GM21825 (cell line): Measurements from ENCODE around the gene BORCS5.

ENCODE experiments used
- ATAC-seq: cut with Tn5 transposase; IDR thresholded peaks from one replicate; pipeline ENCODE4 v1.9.1; 2021; ENCODE audit warnings: mild to moderate bottlenecking, moderate library complexity; ENCODE audit not compliant: unreplicated experiment

BORCS5 gene

DNA sequence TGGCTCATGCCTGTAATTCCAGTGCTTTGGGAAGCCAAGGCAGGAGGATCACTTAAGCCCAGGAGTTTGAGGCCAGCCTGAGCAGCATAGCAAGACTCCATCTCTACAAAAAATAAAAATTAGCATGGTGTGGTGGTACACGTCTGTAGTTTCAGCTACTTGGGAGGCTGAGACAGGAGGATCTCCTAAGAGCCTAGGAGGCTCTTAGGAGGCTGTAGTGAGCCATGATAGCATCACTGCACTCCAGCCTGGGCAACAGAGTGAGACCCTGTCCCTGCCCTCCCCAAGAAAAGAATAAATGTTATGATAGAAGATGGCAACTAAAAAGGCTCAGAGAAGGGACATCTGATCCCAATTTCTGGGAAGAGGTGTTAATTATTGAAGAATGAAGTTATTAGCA lies 3.6 kb upstream of the BORCS5 start:
- ATAC-seq = no peak

DNA sequence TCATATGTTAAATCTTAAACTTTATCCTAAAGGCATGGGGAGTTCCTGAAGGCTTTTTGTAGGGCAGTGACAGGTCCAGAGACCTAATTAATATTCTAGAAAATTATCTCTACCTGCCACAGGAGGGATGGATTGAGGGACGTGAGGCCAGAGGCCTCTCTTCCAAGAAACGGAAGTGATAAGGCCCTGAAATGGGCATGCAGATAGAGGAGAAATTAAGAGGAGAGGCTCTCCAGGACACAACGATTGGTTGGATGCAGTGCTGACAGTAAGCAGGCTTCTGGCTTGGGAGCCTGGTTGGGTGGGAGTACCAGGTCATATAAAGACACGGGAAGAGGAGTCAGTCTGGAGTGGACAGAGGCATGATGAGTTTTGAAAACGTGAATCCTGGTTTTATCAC lies 3.1 kb upstream of the BORCS5 start:
- ATAC-seq = no peak

DNA sequence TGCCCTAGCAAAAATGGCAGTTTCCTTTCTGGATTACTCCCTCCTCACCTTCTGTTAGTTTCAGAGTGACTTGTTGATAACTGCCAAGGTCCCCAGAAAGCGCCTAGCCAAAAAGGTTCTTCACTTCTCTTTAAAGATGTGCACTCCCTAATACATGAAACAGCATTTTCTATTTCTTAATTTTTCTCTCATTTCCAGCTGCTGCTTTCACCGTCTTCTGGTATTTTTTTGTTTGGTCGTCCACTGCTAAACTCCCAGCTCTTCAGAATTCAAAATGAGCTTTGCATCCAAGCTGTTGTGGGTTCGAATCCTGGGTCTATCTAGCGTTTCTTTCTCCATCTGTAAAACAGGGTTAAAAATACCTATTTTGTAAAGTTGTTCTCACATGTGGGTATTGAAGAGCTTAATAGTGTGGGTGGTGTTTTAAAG lies 397 bp upstream of the BORCS5 start:
- no peak for ATAC-seq

DNA sequence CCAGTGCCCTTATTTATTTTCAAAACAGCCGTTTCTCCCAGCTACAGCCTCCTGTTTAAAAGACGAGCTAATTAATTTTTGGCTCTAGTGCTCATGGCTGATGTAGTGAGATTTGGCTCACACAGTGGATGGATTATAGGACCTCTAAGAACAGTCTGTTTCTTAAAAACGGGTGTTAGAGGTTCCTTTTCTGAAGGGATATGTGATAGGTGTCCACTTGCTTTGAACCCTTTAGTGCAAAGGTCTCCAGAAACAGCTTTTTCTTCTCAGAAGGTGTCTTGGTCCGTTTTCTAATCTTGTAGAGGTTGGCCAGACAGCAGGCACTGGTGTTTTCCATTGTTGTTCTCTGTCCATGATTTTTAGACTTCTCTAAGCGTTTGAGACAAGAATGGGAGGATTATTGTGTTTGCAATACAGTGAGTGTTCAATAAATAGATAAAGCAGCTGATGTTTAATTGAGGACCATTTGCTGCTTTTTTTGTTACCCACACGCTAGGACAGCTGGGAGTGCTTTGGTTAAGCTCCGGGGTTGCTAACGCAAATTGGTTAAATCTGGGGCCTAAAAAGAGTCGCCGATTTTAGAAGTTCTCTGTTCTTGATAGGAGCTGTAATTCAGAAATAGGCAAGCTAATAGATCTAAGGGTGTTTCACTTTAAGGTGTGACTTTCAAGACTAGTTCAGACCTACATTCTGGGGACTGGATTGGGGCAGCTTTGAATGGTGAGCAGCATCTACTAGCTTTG lies 1.0 kb downstream of the BORCS5 start:
- no peak for ATAC-seq

DNA sequence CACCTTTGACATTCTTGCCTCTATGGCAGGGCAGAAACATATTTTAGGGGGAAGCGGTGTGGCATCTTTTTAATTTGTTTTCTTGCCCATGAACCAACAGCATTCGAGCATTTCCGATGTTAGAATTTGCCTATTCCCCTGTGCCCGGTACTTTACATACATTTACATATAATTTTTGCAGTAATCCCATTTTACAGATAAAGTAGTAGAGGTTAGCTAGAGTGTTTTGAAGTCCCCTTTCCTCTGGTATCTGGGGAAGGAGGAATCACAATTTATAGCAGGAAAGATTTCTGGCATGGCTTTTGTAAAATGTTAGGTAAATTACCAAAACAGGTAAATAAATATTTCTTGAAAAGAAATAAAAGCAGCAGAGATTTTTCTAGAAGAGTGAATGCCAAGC lies 1.6 kb downstream of the BORCS5 start:
- no peak for ATAC-seq

- ATAC-seq = no peak
Observed at GRCh38 chr12:12364787-12365445, 8.0 kb downstream of the BORCS5 start.

DNA sequence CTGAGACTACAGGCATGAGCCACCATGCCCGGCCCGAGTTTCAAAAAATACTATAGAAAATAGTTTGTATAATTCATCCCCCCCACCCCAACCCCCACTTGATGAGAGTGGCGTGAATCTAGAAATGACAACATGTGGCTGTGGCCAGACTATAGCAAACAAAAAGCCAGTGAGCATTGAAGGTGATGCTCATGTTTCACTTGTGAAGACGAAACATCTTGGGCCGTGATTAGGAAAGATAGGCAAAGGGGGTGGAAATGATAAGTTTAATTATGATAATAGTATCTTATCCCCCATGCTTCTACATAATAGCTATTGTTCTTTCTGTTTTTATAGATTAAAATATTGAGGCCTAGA lies 8.5 kb downstream of the BORCS5 start:
- no peak for ATAC-seq

- ATAC-seq = no peak
Observed at GRCh38 chr12:12365931-12366431, 9.1 kb downstream of the BORCS5 start.

DNA sequence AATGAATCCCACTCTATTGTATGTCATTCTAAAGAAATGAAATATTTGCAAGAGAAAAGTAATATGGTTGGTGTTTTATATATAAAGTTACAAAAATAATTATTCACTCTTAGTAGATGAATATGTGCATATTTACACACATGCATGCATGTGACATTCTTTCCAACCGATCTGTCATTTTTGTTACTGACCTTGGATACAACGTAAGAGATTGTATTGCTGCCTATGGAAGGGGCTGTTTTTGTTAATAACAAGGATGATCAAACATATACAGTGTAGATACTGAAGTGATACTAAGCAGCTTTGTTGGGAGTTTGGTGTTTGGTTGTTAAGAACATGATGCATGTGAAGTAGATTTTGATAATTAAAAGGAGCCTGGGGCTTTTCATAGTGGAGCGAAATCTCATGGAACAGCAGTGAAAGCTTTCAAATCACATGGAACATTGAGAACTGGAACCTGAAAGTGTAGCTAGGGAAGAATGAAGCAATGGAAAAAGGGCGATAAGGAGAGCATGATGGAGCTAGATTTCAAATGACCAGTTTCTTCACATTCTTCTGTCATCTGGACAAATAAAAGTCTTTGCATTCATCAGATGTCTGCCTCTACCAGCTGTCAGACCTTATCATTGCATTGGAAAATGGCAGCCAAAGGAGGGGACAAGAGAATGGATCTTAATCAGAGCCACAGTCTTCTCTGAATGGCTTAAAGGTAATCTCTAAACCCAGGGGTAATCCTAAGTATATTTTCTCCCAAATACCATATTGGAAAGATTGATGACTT lies 10.0 kb downstream of the BORCS5 start:
- ATAC-seq = no peak

DNA sequence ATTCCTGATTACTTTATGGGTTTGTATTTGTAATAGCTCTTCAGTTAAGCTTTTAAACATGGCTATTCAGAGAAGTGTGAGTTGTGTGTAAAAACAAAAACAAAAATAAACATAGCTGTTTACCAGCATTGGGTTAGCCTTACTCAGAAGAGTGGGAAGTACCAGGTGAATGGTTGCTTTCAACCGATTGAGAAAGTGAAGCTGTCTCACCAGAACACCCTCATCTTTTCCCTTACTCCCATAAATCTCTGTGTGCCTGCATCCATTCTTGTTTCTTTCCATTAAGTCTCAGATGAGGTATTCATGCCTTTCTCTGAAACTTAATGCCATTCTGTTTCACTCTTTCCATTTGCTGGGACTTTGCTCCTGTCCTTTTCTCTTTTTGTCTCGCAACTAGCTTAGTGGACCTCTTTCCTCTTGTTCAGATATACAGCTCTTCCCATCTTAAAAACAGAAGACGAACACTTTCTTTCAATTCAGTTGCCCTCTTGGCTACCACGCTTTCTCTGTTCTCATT lies 10.7 kb downstream of the BORCS5 start:
- no peak for ATAC-seq

- ATAC-seq = no peak
Observed at GRCh38 chr12:12372946-12373722, 16.3 kb downstream of the BORCS5 start.

DNA sequence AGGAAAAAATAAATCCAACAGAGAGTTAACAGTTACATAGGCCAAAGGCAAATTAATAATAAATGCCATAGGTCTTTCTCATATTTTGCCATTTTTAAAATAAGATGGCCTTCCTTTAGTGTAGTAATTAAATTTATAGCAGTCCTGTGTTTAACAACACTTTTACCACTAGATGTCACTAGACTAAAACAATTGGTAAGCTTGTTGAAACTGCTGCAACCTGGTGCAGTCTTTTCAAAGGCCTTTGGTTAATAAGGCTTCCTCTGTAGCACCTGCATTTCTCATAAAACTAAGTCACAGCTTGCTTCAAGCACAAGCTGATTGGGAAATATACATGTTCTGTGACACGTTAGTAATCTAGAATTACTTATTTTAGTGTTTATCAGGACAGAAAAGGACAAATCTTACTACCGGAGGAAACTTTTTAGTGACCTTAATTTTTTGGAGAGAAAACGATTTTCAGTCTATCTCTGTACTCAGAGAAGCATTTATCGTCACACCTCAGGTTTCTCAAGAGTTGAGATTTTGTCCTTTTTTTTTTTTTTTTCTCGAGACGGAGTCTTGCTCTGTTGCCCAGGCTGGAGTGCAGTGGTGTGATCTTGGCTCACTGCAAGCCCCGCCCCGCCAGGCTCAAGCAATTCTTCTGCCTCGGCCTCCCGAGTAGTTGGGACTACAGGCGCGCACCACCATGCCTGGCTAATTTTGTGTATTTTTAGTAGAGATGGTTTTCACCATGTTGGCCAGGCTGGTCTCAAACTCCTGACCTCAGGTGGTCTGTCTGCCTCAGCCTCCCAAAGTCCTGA lies 20.0 kb downstream of the BORCS5 start:
- ATAC-seq = peak; percentile 54

DNA sequence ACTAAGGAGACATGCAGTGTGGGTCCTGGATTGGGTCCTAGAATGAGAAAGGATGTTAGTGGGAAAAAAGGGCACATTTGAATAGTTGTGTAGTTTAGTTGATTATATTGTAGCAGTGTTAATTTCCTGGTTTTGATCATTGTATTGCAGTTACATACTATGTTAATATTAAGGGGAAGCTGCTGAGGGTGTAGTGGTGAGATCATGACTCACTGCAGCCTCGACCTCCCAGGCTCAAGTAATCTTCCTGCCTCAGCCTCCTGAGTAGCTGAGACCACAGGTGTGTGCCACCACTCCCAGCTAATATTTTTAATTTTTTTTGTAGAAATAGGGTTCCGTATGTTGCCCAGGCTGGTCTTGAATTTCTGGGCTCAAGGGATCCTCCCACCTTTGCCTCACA lies 21.7 kb downstream of the BORCS5 start:
- ATAC-seq = no peak

DNA sequence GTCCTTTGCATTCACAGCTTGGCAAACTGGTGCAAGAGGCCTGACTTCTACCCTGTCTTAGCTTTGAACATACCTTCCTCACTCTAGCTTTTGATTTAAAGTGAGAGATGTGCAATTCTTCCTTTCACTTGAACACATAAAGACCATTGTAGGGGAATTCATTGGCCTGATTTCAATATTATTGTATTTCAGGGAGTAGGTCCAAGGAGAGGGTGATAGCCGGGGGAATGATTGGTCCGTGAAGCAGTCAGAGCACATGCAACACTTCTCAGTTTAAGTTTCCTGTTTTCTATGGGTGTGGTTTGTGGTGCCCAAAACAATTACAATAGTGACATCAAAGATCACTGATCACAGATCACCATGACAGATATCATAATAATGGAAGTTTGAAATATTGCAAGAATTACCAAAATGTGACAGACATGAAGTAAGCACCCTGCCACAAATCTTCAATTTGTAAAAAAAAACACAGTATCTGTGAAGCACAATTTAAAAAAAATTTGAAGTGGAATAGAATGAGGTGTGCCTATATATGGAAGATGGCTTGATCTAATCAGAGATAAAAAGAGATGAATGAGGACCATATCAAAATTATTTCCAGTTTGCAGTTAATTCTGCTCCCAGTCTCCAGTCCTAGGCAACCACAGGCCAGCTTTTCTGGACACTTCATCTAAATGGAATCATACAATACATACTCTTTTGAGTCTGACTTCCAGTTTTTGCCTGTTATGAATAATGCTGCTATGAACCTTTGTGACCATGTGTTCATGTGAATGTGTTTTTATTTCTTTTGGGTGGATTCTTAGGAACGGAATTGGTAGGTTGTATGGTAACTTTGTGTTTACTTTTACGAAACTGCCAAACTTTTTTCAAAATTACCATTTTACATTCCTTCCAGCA lies 23.2 kb downstream of the BORCS5 start:
- no peak for ATAC-seq

GRCh38 chr12:12380949-12381593 lies 24.2 kb downstream of the BORCS5 start:
- no peak for ATAC-seq

DNA sequence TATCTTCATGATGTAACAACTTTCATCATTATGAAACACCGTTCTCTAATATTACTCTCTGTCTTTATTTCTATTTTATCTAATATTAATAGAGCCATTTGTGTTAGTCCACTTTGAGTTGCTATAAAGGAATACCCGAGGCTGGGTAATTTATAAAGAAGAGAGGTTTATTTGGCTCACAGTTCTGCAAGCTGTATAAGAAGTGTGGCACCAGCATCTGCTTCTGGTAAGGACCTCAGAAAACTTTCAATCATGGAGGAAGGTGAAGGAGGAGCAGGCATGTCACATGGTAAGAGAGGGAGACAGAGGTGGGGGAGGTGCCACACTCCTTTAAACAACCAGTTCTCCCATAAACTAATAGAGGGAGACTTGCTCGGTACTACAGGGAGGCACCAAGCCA lies 25.1 kb downstream of the BORCS5 start:
- no peak for ATAC-seq

- no peak for ATAC-seq
Observed at GRCh38 chr12:12384571-12385340, 27.9 kb downstream of the BORCS5 start.

DNA sequence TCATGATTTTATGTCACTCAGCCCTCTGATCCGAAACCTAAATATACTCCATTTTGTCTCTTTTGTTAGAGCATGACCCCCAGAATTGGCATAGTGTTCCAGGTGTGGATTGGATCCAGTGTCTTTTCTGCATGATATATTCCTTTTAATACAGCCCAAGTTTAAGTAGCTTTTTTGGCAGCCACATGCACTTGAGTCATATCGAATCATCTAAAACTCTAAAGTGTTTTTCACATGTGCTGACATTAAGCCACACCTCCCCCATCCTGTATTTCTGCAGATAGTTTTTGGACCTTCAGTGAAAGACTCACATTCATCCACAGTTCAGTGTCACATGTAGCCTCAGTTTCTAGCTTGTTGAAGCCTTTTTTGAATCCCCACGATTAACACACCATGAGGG lies 30.6 kb downstream of the BORCS5 start:
- ATAC-seq = no peak
